SK-N-SH (cell line): ENCODE results near the gene PIK3R3. TPM values are rescaled to one million over a fixed set of nuclear protein-coding genes. Genes with fewer than 3 reads are reported as not detected.

Experiments used
- CTCF ChIA-PET: fragments of 300-600, 350-600 bp; formaldehyde crosslinking; extraction: SDS; loops from one replicate; lab custom pipeline; 2021; lab: Yijun Ruan, JAX
- POLR2A ChIA-PET: fragments of 350-600 bp; sonication (Branson Sonifier 250); formaldehyde crosslinking; extraction: SDS; loops from one replicate; lab custom pipeline; 2020; ENCODE audit warnings: antibody characterized with exemption, inconsistent platforms; lab: Yijun Ruan, JAX
- DNase-seq: peaks from one replicate; pipeline ENCODE4 v3.0.0; 2012
- H2AFZ ChIP-seq: fragments of 200-600 bp; sonication (generic); 2 replicates; pipeline ENCODE4 v1.8.1; 2016; ENCODE audit warnings: antibody characterized with exemption, mild to moderate bottlenecking, low read depth
- H3F3A ChIP-seq: fragments of 200-600 bp; sonication (generic); replicated peaks from 2 replicates; pipeline ENCODE3; 2016; ENCODE audit warnings: antibody characterized with exemption, mild to moderate bottlenecking; ENCODE audit not compliant: insufficient read depth
- H3K27ac ChIP-seq, 2 experiments: fragments of 200-500 bp in 1 of 2; fragments of 200-600 bp in 1 of 2; sonication (Bioruptor generic) in 1 of 2; sonication (generic), shearing (Covaris generic) in 1 of 2; 2 replicates each; pipeline versions ENCODE4 v1.5.1 to v1.6.1; 2014 to 2016; ENCODE audit warnings: low read depth in 2 of 2, inconsistent platforms in 1 of 2, low read length in 1 of 2, mild to moderate bottlenecking in 1 of 2, mixed read lengths in 1 of 2
- H3K27me3 ChIP-seq: fragments of 200-600 bp; sonication (generic), shearing (Covaris generic); 2 replicates; pipeline ENCODE4 v1.6.1; 2016; ENCODE audit warnings: mixed run types; ENCODE audit not compliant: insufficient read depth
- H3K36me3 ChIP-seq, 2 experiments: fragments of 200-500 bp in 1 of 2; fragments of 200-600 bp in 1 of 2; sonication (Bioruptor generic) in 1 of 2; sonication (generic) in 1 of 2; replicated peaks in 1 of 2; 2 replicates each; pipeline versions ENCODE3 to v1.5.1; 2014 to 2016; ENCODE audit warnings: low read length in 1 of 2, mild to moderate bottlenecking in 1 of 2; ENCODE audit not compliant: insufficient read depth in 2 of 2, control insufficient read depth in 1 of 2
- H3K4me1 ChIP-seq, 2 experiments: fragments of 200-500 bp in 1 of 2; fragments of 200-600 bp in 1 of 2; sonication (Bioruptor generic) in 1 of 2; sonication (generic), shearing (Covaris generic) in 1 of 2; 2 replicates each; pipeline versions ENCODE4 v1.5.1 to v1.6.1; 2014 to 2016; ENCODE audit warnings: low read depth in 1 of 2, low read length in 1 of 2, mixed run types in 1 of 2; ENCODE audit not compliant: insufficient read depth in 2 of 2, control insufficient read depth in 1 of 2
- H3K4me2 ChIP-seq: fragments of 200-600 bp; sonication (generic), shearing (Covaris generic); 2 replicates; pipeline ENCODE4 v1.6.1; 2017; ENCODE audit warnings: mixed run types
- H3K4me3 ChIP-seq, 2 experiments: fragments of 200-500 bp in 1 of 2; fragments of 200-600 bp in 1 of 2; sonication (Bioruptor generic) in 1 of 2; sonication (generic), shearing (Covaris generic) in 1 of 2; 2 replicates each; pipeline versions ENCODE4 v1.5.1 to v1.8.1; 2014 to 2016; ENCODE audit warnings: low read depth in 2 of 2, inconsistent platforms in 1 of 2, low read length in 1 of 2, mild to moderate bottlenecking in 1 of 2, mixed read lengths in 1 of 2, moderate library complexity in 1 of 2
- H3K79me2 ChIP-seq: fragments of 200-600 bp; sonication (generic); 2 replicates; pipeline ENCODE4 v1.8.1; 2017; ENCODE audit warnings: mild to moderate bottlenecking; ENCODE audit not compliant: insufficient read depth
- H3K9ac ChIP-seq: fragments of 200-600 bp; sonication (generic); 2 replicates; pipeline ENCODE4 v1.6.1; 2017; ENCODE audit warnings: mixed run types
- H3K9me2 ChIP-seq: fragments of 200-600 bp; sonication (generic); 2 replicates; pipeline ENCODE4 v1.6.1; 2017; ENCODE audit warnings: mixed run types
- H3K9me3 ChIP-seq: fragments of 200-600 bp; sonication (generic); 2 replicates; pipeline ENCODE4 v1.6.1; 2017; ENCODE audit warnings: mixed run types, mild to moderate bottlenecking, moderate library complexity
- H4K20me1 ChIP-seq: fragments of 200-600 bp; sonication (generic); 2 replicates; pipeline ENCODE4 v1.6.1; 2017; ENCODE audit warnings: mild to moderate bottlenecking, mixed run types; ENCODE audit not compliant: insufficient read depth
- EZH2phosphoT487 ChIP-seq: fragments of 200-600 bp; sonication (generic); IDR thresholded peaks from 2 replicates; pipeline ENCODE4 v1.6.1; 2017; ENCODE audit warnings: low read depth, mixed run types, mild to moderate bottlenecking, antibody characterized with exemption, moderate library complexity, borderline replicate concordance
- FOSL2 ChIP-seq: IDR thresholded peaks from 2 replicates; pipeline ENCODE4 v1.4.0; 2012; ENCODE audit warnings: low read depth, mild to moderate bottlenecking, moderate library complexity, borderline replicate concordance
- FOXJ3 ChIP-seq: sonication (generic); formaldehyde crosslinking; IDR thresholded peaks from 2 replicates; pipeline ENCODE4 v1.5.1; 2020; ENCODE audit warnings: mild to moderate bottlenecking, missing genetic modification reagents
- GATA2 ChIP-seq: sonication (generic); formaldehyde crosslinking; IDR thresholded peaks from 2 replicates; pipeline ENCODE4 v1.5.0; 2020; ENCODE audit warnings: mild to moderate bottlenecking, missing genetic modification reagents
- MXI1 ChIP-seq: IDR thresholded peaks from 2 replicates; pipeline ENCODE4 v1.6.1; 2012; ENCODE audit warnings: mild to moderate bottlenecking, low read depth, low read length, improper control_type of control experiment
- NRF1 ChIP-seq: IDR thresholded peaks from 2 replicates; pipeline ENCODE4 v1.6.1; 2012; ENCODE audit warnings: low read depth, mild to moderate bottlenecking, low read length
- RXRA ChIP-seq: IDR thresholded peaks from 2 replicates; pipeline ENCODE4 v1.4.0; 2012; ENCODE audit warnings: low read depth, mild to moderate bottlenecking, borderline replicate concordance
- SMC3 ChIP-seq: IDR thresholded peaks from 2 replicates; pipeline ENCODE4 v1.6.1; 2012; ENCODE audit warnings: low read depth, low read length, improper control_type of control experiment
- TCF12 ChIP-seq: IDR thresholded peaks from 2 replicates; pipeline ENCODE4 v1.4.0; 2012
- USF2 ChIP-seq: fragments of 150-350 bp; IDR thresholded peaks from 2 replicates; pipeline ENCODE4 v1.6.1; 2017; ENCODE audit warnings: antibody characterized with exemption, low read length, low read depth, borderline replicate concordance
- WGBS: methylation state at CpG from one replicate; pipeline ENCODE4 v1.1.6; 2017; ENCODE audit warnings: low lambda C conversion rate; 5-methylcytosine and 5-hydroxymethylcytosine counted together
- polyA plus RNA-seq, 3 experiments: library from polyadenylated mRNA; depleted of rRNA; stranded (reverse); fragments of >200 nt; gene quantifications; 2 replicates each; pipeline ENCODE4 v1.2.3, GENCODE V29; 2012

Gene PIK3R3
- polyA plus RNA-seq, 1 of the 3 experiments (the other 2 are of a cell fraction) = 4.0 TPM

- no peak overlapping the region for H3K9ac ChIP-seq
- H3F3A ChIP-seq = no peaks in the 10 kb centered on the region
- no peaks in the 10 kb centered on the region for H3K9me3 ChIP-seq
- DNase-seq = no peak
- no peaks in the 10 kb centered on the region for H3K79me2 ChIP-seq
- no peaks in the 10 kb centered on the region for H3K36me3 ChIP-seq
- H3K4me1 ChIP-seq = no peaks in the 10 kb centered on the region; a peak in 1 of 4 replicates
- no peak overlapping the region for H3K4me3 ChIP-seq
- no peaks in the 10 kb centered on the region for H3K9me2 ChIP-seq
- peak overlapping the region in 1 of 2 experiments; percentile 47; a peak in 2 of 4 replicates for H3K27ac ChIP-seq
- H3K4me2 ChIP-seq = no peak overlapping the region
- POLR2A ChIA-PET = no interaction called here
- TF ChIP-seq FOXJ3 (CRISPR knock-in tag) = no peak
- no peak for TF ChIP-seq MXI1
- TF ChIP-seq FOSL2 = peak; percentile 18; the same call in 1 of the 2 replicates
- TF ChIP-seq TCF12 = 0 out of 2 replicates have a peak, but pooled peaks have one; percentile 9
- TF ChIP-seq SMC3 = no peak
- no peaks in the 10 kb centered on the region for H3K27me3 ChIP-seq
- H4K20me1 ChIP-seq = no peaks in the 10 kb centered on the region
- H2AFZ ChIP-seq = no peak overlapping the region
- CTCF ChIA-PET = interaction anchor here (1.3 kb wide), 1 partner anchor 72 kb away, joined by 3 read pairs; no protein-coding TSS in a partner anchor
- WGBS = 87% methylated on average over 3 of the region's 3 CpGs
These were observed 19.6 kb upstream of the PIK3R3 start for GRCh38 chr1:46152016-46152415.

GRCh38 chr1:46150085-46150484, 17.7 kb upstream of the PIK3R3 start:
- H3F3A ChIP-seq = no peaks in the 10 kb centered on the region
- ChIA-PET CTCF (interaction anchor here (1.2 kb wide), 1 partner anchor 27 kb away, joined by 3 read pairs; no protein-coding TSS in a partner anchor), POLR2A (no interaction called here)
- 80% methylated on average over 2 of the region's 2 CpGs for WGBS
- no peak overlapping the region for H3K9ac ChIP-seq
- no peak overlapping the region for H2AFZ ChIP-seq
- H3K27me3 ChIP-seq = no peaks in the 10 kb centered on the region
- no peaks in the 10 kb centered on the region for H3K36me3 ChIP-seq
- H3K79me2 ChIP-seq = no peaks in the 10 kb centered on the region
- TF ChIP-seq USF2 (no peak), RXRA (no peak), NRF1 (no peak), GATA2 (no peak), TCF12 (no peak)
- no peaks in the 10 kb centered on the region for H4K20me1 ChIP-seq
- no peak overlapping the region for H3K27ac ChIP-seq
- H3K4me2 ChIP-seq = no peak overlapping the region
- no peak overlapping the region for H3K4me3 ChIP-seq
- H3K4me1 ChIP-seq = no peaks in the 10 kb centered on the region; a peak in 1 of 4 replicates
- H3K9me3 ChIP-seq = no peaks in the 10 kb centered on the region
- H3K9me2 ChIP-seq = no peaks in the 10 kb centered on the region
- no peak for DNase-seq

- no peak for DNase-seq
- CTCF ChIA-PET = no interaction called here
- Histone ChIP-seq H3K4me1 (no peaks in the 10 kb centered on the region; a peak in 1 of 4 replicates), H3K27ac (no peak overlapping the region), H3K4me2 (no peak overlapping the region), H3K79me2 (no peaks in the 10 kb centered on the region), H3K9ac (no peak overlapping the region), H3K27me3 (no peaks in the 10 kb centered on the region), H2AFZ (no peak overlapping the region), H3K36me3 (no peaks in the 10 kb centered on the region), H3F3A (no peaks in the 10 kb centered on the region), H4K20me1 (no peaks in the 10 kb centered on the region), H3K4me3 (no peak overlapping the region), H3K9me3 (no peaks in the 10 kb centered on the region), H3K9me2 (no peaks in the 10 kb centered on the region)
- POLR2A ChIA-PET = no interaction called here
- 33% methylated on average over 2 of the region's 2 CpGs for WGBS
- no peak for TF ChIP-seq NRF1
- no peak for TF ChIP-seq MXI1
- TF ChIP-seq RXRA = no peak
- no peak for TF ChIP-seq EZH2phosphoT487
These were observed 15.9 kb upstream of the PIK3R3 start for GRCh38 chr1:46148318-46148717.
